Keratinocyte (primary cell): Measurements from ENCODE around the gene IREB2. TPM values are rescaled to one million over a fixed set of nuclear protein-coding genes. Genes with fewer than 3 reads are reported as not detected.

Experiments used
- DNase-seq: peaks from one replicate; pipeline ENCODE4 v3.0.0-alpha.2; 2011; ENCODE audit warnings: low read depth, missing footprints, low spot score
- FAIRE-seq: peaks from 2 replicates; lab custom pipeline; 2011; peaks lifted over from hg19 to GRCh38; lab: Jason Lieb, UNC
- H2AFZ ChIP-seq: 2 replicates; pipeline ENCODE4 v1.6.0; 2012; ENCODE audit warnings: low read length, control low read depth, inconsistent platforms; ENCODE audit not compliant: control insufficient read depth
- H3K27ac ChIP-seq: 2 replicates; pipeline ENCODE4 v1.5.1; 2011; ENCODE audit warnings: low read length; ENCODE audit not compliant: control insufficient read depth, insufficient read depth
- H3K27me3 ChIP-seq: 3 replicates; pipeline ENCODE4 v1.6.0; 2011; ENCODE audit warnings: low read length; ENCODE audit not compliant: control insufficient read depth, insufficient read depth; ENCODE audit errors: extremely low read depth
- H3K36me3 ChIP-seq, 2 experiments: 2 replicates in 1 of 2; 3 replicates in 1 of 2; pipeline ENCODE4 v1.5.1; 2011; ENCODE audit warnings: low read length in 2 of 2, mild to moderate bottlenecking in 1 of 2; ENCODE audit not compliant: control insufficient read depth in 2 of 2, insufficient read depth in 2 of 2; ENCODE audit errors: extremely low read depth in 1 of 2
- H3K4me1 ChIP-seq: 3 replicates; pipeline ENCODE4 v1.5.1; 2011; ENCODE audit warnings: low read length; ENCODE audit not compliant: control insufficient read depth, insufficient read depth; ENCODE audit errors: extremely low read depth
- H3K4me2 ChIP-seq: 3 replicates; pipeline ENCODE4 v1.6.0; 2011; ENCODE audit warnings: low read depth, low read length; ENCODE audit not compliant: control insufficient read depth, insufficient read depth; ENCODE audit errors: extremely low read depth
- H3K4me3 ChIP-seq, 3 experiments: fragments of 200-600 bp in 1 of 3; sonication (generic) in 1 of 3; 2 replicates in 2 of 3; 3 replicates in 1 of 3; pipeline ENCODE4 v1.5.1; 2011 to 2016; ENCODE audit warnings: low read length in 3 of 3, mild to moderate bottlenecking in 3 of 3, control low read depth in 2 of 3, inconsistent platforms in 1 of 3, low read depth in 1 of 3, mixed read lengths in 1 of 3, mixed run types in 1 of 3, moderate library complexity in 1 of 3; ENCODE audit not compliant: control insufficient read depth in 2 of 3, insufficient read depth in 2 of 3; ENCODE audit errors: extremely low read depth in 1 of 3
- H3K79me2 ChIP-seq: 2 replicates; pipeline ENCODE4 v1.6.0; 2012; ENCODE audit warnings: low read length; ENCODE audit not compliant: control insufficient read depth, insufficient read depth
- H3K9ac ChIP-seq: 3 replicates; pipeline ENCODE4 v1.6.0; 2011; ENCODE audit warnings: low read length; ENCODE audit not compliant: control insufficient read depth, insufficient read depth; ENCODE audit errors: extremely low read depth
- H3K9me1 ChIP-seq: 3 replicates; pipeline ENCODE4 v1.6.0; 2011; ENCODE audit warnings: low read length; ENCODE audit not compliant: control insufficient read depth, insufficient read depth; ENCODE audit errors: extremely low read depth
- H3K9me3 ChIP-seq: 2 replicates; pipeline ENCODE4 v1.5.1; 2012; ENCODE audit warnings: low read depth, low read length; ENCODE audit not compliant: control insufficient read depth
- H4K20me1 ChIP-seq: 3 replicates; pipeline ENCODE4 v1.6.0; 2011; ENCODE audit warnings: low read length; ENCODE audit not compliant: control insufficient read depth, insufficient read depth; ENCODE audit errors: extremely low read depth
- CTCF ChIP-seq, 3 experiments: IDR thresholded peaks in 1 of 3; conservative IDR thresholded peaks in 1 of 3; optimal IDR thresholded peaks in 1 of 3; 2 replicates in 2 of 3; 3 replicates in 1 of 3; pipeline versions ENCODE3 to v1.5.1; 2011; ENCODE audit warnings: low read length in 3 of 3, mild to moderate bottlenecking in 3 of 3, moderate library complexity in 2 of 3, control low read depth in 1 of 3, inconsistent platforms in 1 of 3; ENCODE audit not compliant: insufficient read depth in 2 of 3; ENCODE audit errors: extremely low read depth in 1 of 3
- EZH2 ChIP-seq: IDR thresholded peaks from one replicate; pipeline ENCODE4 v1.6.1; 2012; ENCODE audit warnings: inconsistent platforms, mild to moderate bottlenecking, low read length, moderate library complexity
- dilution Hi-C: fragments of 300-500 bp; cut with MboI; formaldehyde crosslinking; loops from one replicate; pipeline ENCODE4 v1.7.0; 2020; ENCODE audit warnings: low sequenced_read_pairs; ENCODE audit not compliant: extremely low pct_ligation_motif_present
- polyA plus RNA-seq, 5 experiments: library from polyadenylated mRNA; depleted of rRNA in 3 of 5; stranded (reverse) in 3 of 5; stranded (forward) in 1 of 5; unstranded in 1 of 5; fragments of >200 nt; gene quantifications; 1 replicate in 1 of 5; 2 replicates in 3 of 5; 3 replicates in 1 of 5; pipeline versions ENCODE4 v1.2.1 to v1.2.3, GENCODE V29; 2011 to 2012; ENCODE audit warnings: missing spikeins in 2 of 5, low read depth in 1 of 5, low replicate concordance in 1 of 5

Gene IREB2
- polyA plus RNA-seq, 1 donor (not counting 4 experiments of a cell fraction or from before 2014, with no cell fraction given), result 20.5 TPM

DNA sequence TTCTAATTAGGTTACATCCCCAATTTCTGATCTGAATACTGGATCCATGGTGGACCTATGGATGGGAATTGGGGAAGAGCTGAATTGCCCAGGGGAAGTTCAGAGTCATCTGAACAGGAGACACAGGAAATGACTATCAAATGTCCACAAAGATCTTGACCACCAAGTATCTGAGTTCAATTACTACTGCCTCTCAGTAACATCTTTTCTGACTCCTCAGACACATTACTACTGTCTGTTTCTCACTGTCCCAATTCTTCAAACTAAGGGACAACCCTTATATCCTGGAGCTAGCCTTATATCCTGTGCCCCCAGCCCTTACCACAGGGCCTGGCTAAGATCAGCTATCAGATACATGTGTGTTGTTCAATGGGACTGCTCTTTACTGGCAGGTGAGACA lies 10.1 kb upstream of the IREB2 start:
- no peaks in the 10 kb centered on the region for H3K9me1 ChIP-seq
- FAIRE-seq (no peak), DNase-seq (no peak)
- H3K4me2 ChIP-seq, result no peak overlapping the region
- no peaks in the 10 kb centered on the region for H3K4me1 ChIP-seq
- no peaks in the 10 kb centered on the region for H3K36me3 ChIP-seq
- H2AFZ ChIP-seq, result no peak overlapping the region
- no peaks in the 10 kb centered on the region for H3K27me3 ChIP-seq
- H4K20me1 ChIP-seq, result no peaks in the 10 kb centered on the region
- no peak overlapping the region for H3K27ac ChIP-seq
- no peak overlapping the region for H3K9ac ChIP-seq
- no peaks in the 10 kb centered on the region for H3K9me3 ChIP-seq
- H3K4me3 ChIP-seq, result no peak overlapping the region
- dilution Hi-C loops, result no loop called here
- H3K79me2 ChIP-seq, result no peaks in the 10 kb centered on the region
- TF ChIP-seq CTCF (optimal IDR thresholded peaks at IDR 0.05 in 1 of 3, IDR thresholded peaks at IDR 0.05 in 1 of 3, conservative IDR thresholded peaks at IDR 0.05 in 1 of 3; ENCODE audit: extremely low read depth in 1 of 3, insufficient read depth in 2 of 3, low read length in 3 of 3) (no peak), EZH2 (no peak)

GRCh38 chr15:78429477-78429876 lies 8.5 kb upstream of the IREB2 start:
- Histone ChIP-seq H3K4me2 (no peak overlapping the region), H3K27me3 (no peaks in the 10 kb centered on the region), H3K36me3 (no peaks in the 10 kb centered on the region), H3K9me3 (no peaks in the 10 kb centered on the region), H3K79me2 (no peaks in the 10 kb centered on the region), H3K4me1 (no peaks in the 10 kb centered on the region), H4K20me1 (no peaks in the 10 kb centered on the region), H3K9ac (no peak overlapping the region), H3K9me1 (no peaks in the 10 kb centered on the region), H3K4me3 (no peak overlapping the region), H2AFZ (no peak overlapping the region), H3K27ac (no peak overlapping the region)
- no peak for FAIRE-seq
- dilution Hi-C loops, result no loop called here
- TF ChIP-seq CTCF (optimal IDR thresholded peaks at IDR 0.05 in 1 of 3, IDR thresholded peaks at IDR 0.05 in 1 of 3, conservative IDR thresholded peaks at IDR 0.05 in 1 of 3; ENCODE audit: extremely low read depth in 1 of 3, insufficient read depth in 2 of 3, low read length in 3 of 3) (no peak), EZH2 (no peak)
- no peak for DNase-seq
